ENCODE data around the gene STRIP1.

STRIP1 gene

GRCh38 chr1:110053552-110054428 is 19.4 kb downstream of the STRIP1 start:
- peak; percentile 19 for DNase-seq (ENCODE audit: low spot score)

- no peak for DNase-seq (ENCODE audit: low spot score)
Observed at GRCh38 chr1:110055493-110056284, 21.3 kb downstream of the STRIP1 start.

GRCh38 chr1:110056285-110056683 is 21.9 kb downstream of the STRIP1 start:
- DNase-seq (ENCODE audit: low spot score) = no peak

- DNase-seq (ENCODE audit: low spot score) = no peak
Observed at GRCh38 chr1:110056776-110057175, 22.4 kb downstream of the STRIP1 start.

- DNase-seq (ENCODE audit: low spot score) = no peak
Observed at GRCh38 chr1:110057963-110058518, 23.6 kb downstream of the STRIP1 start.

- DNase-seq (ENCODE audit: low spot score) = no peak
Observed at GRCh38 chr1:110058591-110058990, 24.2 kb downstream of the STRIP1 start.

- DNase-seq (ENCODE audit: low spot score) = no peak
Observed at GRCh38 chr1:110059133-110059863, 24.9 kb downstream of the STRIP1 start.

- DNase-seq (ENCODE audit: low spot score) = peak; percentile 24
Observed at GRCh38 chr1:110060034-110060661, 25.7 kb downstream of the STRIP1 start.

GRCh38 chr1:110060662-110061060 is 26.2 kb downstream of the STRIP1 start:
- no peak for DNase-seq (ENCODE audit: low spot score)

GRCh38 chr1:110061341-110061740 is 26.9 kb downstream of the STRIP1 start:
- no peak for DNase-seq (ENCODE audit: low spot score)

- no peak for DNase-seq (ENCODE audit: low spot score)
Observed at GRCh38 chr1:110062612-110063011, 28.2 kb downstream of the STRIP1 start.

GRCh38 chr1:110063781-110064180 is 29.4 kb downstream of the STRIP1 start:
- DNase-seq (ENCODE audit: low spot score) = no peak

GRCh38 chr1:110064576-110065337 is 30.3 kb downstream of the STRIP1 start:
- no peak for DNase-seq (ENCODE audit: low spot score)

GRCh38 chr1:110065841-110066240 is 31.4 kb downstream of the STRIP1 start:
- DNase-seq (ENCODE audit: low spot score) = no peak

GRCh38 chr1:110067479-110067892 is 33.1 kb downstream of the STRIP1 start:
- DNase-seq (ENCODE audit: low spot score) = no peak

- no peak for DNase-seq (ENCODE audit: low spot score)
Observed at GRCh38 chr1:110067893-110068645, 33.6 kb downstream of the STRIP1 start.

- DNase-seq (ENCODE audit: low spot score) = no peak
Observed at GRCh38 chr1:110068646-110069403, 34.4 kb downstream of the STRIP1 start.

- no peak for DNase-seq (ENCODE audit: low spot score)
Observed at GRCh38 chr1:110069404-110070281, 35.2 kb downstream of the STRIP1 start.

Data from SW480 (cell line).